IMR-90 (cell line): Measurements from ENCODE around the gene PSAP. TPM values are rescaled to one million over a fixed set of nuclear protein-coding genes. Genes with fewer than 3 reads are reported as not detected.

ENCODE experiments used
- ATAC-seq: fragments of 200-7000 bp; cut with Tn5 transposase; 2 replicates; pipeline ENCODE4 v1.9.1; 2020; ENCODE audit warnings: low read depth, mild to moderate bottlenecking, moderate library complexity
- BruUV-seq: library from RNA; stranded (reverse); fragments of 400-500 nt; replicated peaks from 2 replicates; lab custom pipeline; 2021; lab: Mats Ljungman, UMichigan
- CTCF ChIA-PET: fragments of 300-600 bp; formaldehyde crosslinking; extraction: SDS; loops from one replicate; lab custom pipeline; 2021; ENCODE audit warnings: antibody characterized with exemption; lab: Yijun Ruan, JAX
- POLR2A ChIA-PET: fragments of 300-600 bp; sonication (Branson Sonifier 250); formaldehyde crosslinking; loops from one replicate; lab custom pipeline; 2022; ENCODE audit warnings: antibody characterized with exemption; ENCODE audit not compliant: unreplicated experiment; lab: Charles Lee
- DNase-seq: peaks from one replicate; pipeline ENCODE4 v3.0.0; 2013
- H2AFZ ChIP-seq: replicated peaks from 2 replicates; pipeline ENCODE3; 2013; ENCODE audit warnings: low read length, mild to moderate bottlenecking; ENCODE audit not compliant: poor library complexity
- H2AK5ac ChIP-seq: 2 replicates; pipeline ENCODE4 v1.6.1; 2013; ENCODE audit warnings: low read depth, low read length, inconsistent platforms
- H2AK9ac ChIP-seq: replicated peaks from 2 replicates; pipeline ENCODE3; 2013; ENCODE audit warnings: mild to moderate bottlenecking, low read depth, low read length, moderate library complexity; ENCODE audit not compliant: poor library complexity
- H2BK120ac ChIP-seq: 2 replicates; pipeline ENCODE4 v1.6.1; 2013; ENCODE audit warnings: low read depth, low read length, inconsistent platforms
- H2BK15ac ChIP-seq: 3 replicates; pipeline ENCODE4 v1.6.1; 2013; ENCODE audit warnings: low read depth, low read length, inconsistent platforms
- H2BK20ac ChIP-seq: 2 replicates; pipeline ENCODE4 v1.6.1; 2013; ENCODE audit warnings: low read depth, mild to moderate bottlenecking, inconsistent platforms, low read length, moderate library complexity
- H2BK5ac ChIP-seq: 2 replicates; pipeline ENCODE4 v1.6.1; 2013; ENCODE audit warnings: mild to moderate bottlenecking, low read depth, low read length, inconsistent platforms; ENCODE audit not compliant: poor library complexity, severe bottlenecking
- H3K14ac ChIP-seq: replicated peaks from 2 replicates; pipeline ENCODE4 v1.6.1; 2013; ENCODE audit warnings: low read depth, low read length, inconsistent platforms
- H3K18ac ChIP-seq: 2 replicates; pipeline ENCODE4 v1.6.1; 2013; ENCODE audit warnings: low read depth, low read length, control low read depth
- H3K23ac ChIP-seq: 2 replicates; pipeline ENCODE4 v1.6.1; 2013; ENCODE audit warnings: low read depth, low read length, inconsistent platforms
- H3K27ac ChIP-seq: 2 replicates; pipeline ENCODE4 v1.5.1; 2013; ENCODE audit warnings: mild to moderate bottlenecking, control low read depth, low read length; ENCODE audit not compliant: insufficient read depth
- H3K27me3 ChIP-seq: 2 replicates; pipeline ENCODE4 v1.6.1; 2013; ENCODE audit warnings: low read length; ENCODE audit not compliant: control insufficient read depth, insufficient read depth
- H3K36me3 ChIP-seq: 2 replicates; pipeline ENCODE4 v1.6.1; 2013; ENCODE audit warnings: low read length, mixed read lengths; ENCODE audit not compliant: control insufficient read depth, insufficient read depth
- H3K4ac ChIP-seq: 2 replicates; pipeline ENCODE4 v1.6.1; 2013; ENCODE audit warnings: low read depth, low read length, inconsistent platforms
- H3K4me1 ChIP-seq: 2 replicates; pipeline ENCODE4 v1.6.1; 2013; ENCODE audit warnings: low read length, mixed read lengths; ENCODE audit not compliant: control insufficient read depth, insufficient read depth
- H3K4me2 ChIP-seq: 2 replicates; pipeline ENCODE4 v1.6.1; 2013; ENCODE audit warnings: low read depth, mild to moderate bottlenecking, control low read depth, low read length, moderate library complexity
- H3K4me3 ChIP-seq: 2 replicates; pipeline ENCODE4 v1.5.1; 2013; ENCODE audit warnings: low read depth, mild to moderate bottlenecking, control low read depth, low read length, moderate library complexity; ENCODE audit not compliant: insufficient read depth
- H3K56ac ChIP-seq: 2 replicates; pipeline ENCODE4 v1.6.1; 2013; ENCODE audit warnings: low read length, inconsistent platforms; ENCODE audit not compliant: insufficient read depth; ENCODE audit errors: extremely low read depth
- H3K79me1 ChIP-seq, 2 experiments: 2 replicates each; pipeline ENCODE4 v1.6.1; 2013; ENCODE audit warnings: low read length in 2 of 2, inconsistent platforms in 1 of 2, low read depth in 1 of 2
- H3K9ac ChIP-seq: 2 replicates; pipeline ENCODE4 v1.6.1; 2013; ENCODE audit warnings: low read depth, low read length, control low read depth
- H3K9me1 ChIP-seq: 2 replicates; pipeline ENCODE4 v1.6.1; 2013; ENCODE audit warnings: low read length, inconsistent platforms; ENCODE audit not compliant: insufficient read depth
- H3K9me3 ChIP-seq: 2 replicates; pipeline ENCODE4 v1.6.1; 2013; ENCODE audit warnings: low read length; ENCODE audit not compliant: control insufficient read depth, insufficient read depth
- H4K20me1 ChIP-seq: 2 replicates; pipeline ENCODE4 v1.6.1; 2013; ENCODE audit warnings: low read length, inconsistent platforms; ENCODE audit not compliant: insufficient read depth
- H4K5ac ChIP-seq: 2 replicates; pipeline ENCODE4 v1.6.1; 2013; ENCODE audit warnings: mild to moderate bottlenecking, low read depth, low read length, control low read depth
- H4K8ac ChIP-seq, 2 experiments: 2 replicates each; pipeline ENCODE4 v1.6.1; 2013; ENCODE audit warnings: low read depth in 2 of 2, low read length in 2 of 2, control low read depth in 1 of 2, inconsistent platforms in 1 of 2
- H4K91ac ChIP-seq: 2 replicates; pipeline ENCODE4 v1.6.1; 2013; ENCODE audit warnings: low read depth, low read length, inconsistent platforms; ENCODE audit not compliant: insufficient read depth
- BHLHE40 ChIP-seq: fragments of 150-350 bp; IDR thresholded peaks from 2 replicates; pipeline ENCODE4 v1.6.1; 2016; ENCODE audit warnings: mild to moderate bottlenecking, low read depth, low read length
- CEBPB ChIP-seq: IDR thresholded peaks from 2 replicates; pipeline ENCODE4 v1.6.1; 2012; ENCODE audit warnings: low read depth, low read length, improper control_type of control experiment
- CHD1 ChIP-seq: IDR thresholded peaks from 2 replicates; pipeline ENCODE4 v1.6.1; 2012; ENCODE audit warnings: low read depth, low read length, improper control_type of control experiment
- ELK1 ChIP-seq: fragments of 150-350 bp; IDR thresholded peaks from 2 replicates; pipeline ENCODE4 v1.6.1; 2016; ENCODE audit warnings: low read depth, mild to moderate bottlenecking, low read length, moderate library complexity, borderline replicate concordance
- FOS ChIP-seq: fragments of 150-350 bp; IDR thresholded peaks from 2 replicates; pipeline ENCODE4 v1.6.1; 2016; ENCODE audit warnings: low read depth, low read length
- MAFK ChIP-seq: IDR thresholded peaks from 2 replicates; pipeline ENCODE4 v1.6.1; 2012; ENCODE audit warnings: low read depth, low read length, improper control_type of control experiment
- MAZ ChIP-seq: IDR thresholded peaks from 2 replicates; pipeline ENCODE4 v1.6.1; 2012; ENCODE audit warnings: low read depth, mild to moderate bottlenecking, low read length, improper control_type of control experiment, moderate library complexity, borderline replicate concordance
- MXI1 ChIP-seq: IDR thresholded peaks from 2 replicates; pipeline ENCODE4 v1.6.1; 2012; ENCODE audit warnings: low read depth, mild to moderate bottlenecking, low read length, moderate library complexity, borderline replicate concordance
- NFE2L2 ChIP-seq: fragments of 150-350 bp; IDR thresholded peaks from 2 replicates; pipeline ENCODE4 v1.6.1; 2016; ENCODE audit warnings: low read depth, mild to moderate bottlenecking, low read length
- POLR2A ChIP-seq: IDR thresholded peaks from 2 replicates; pipeline ENCODE4 v1.6.1; 2012; ENCODE audit warnings: mild to moderate bottlenecking, low read depth, low read length
- RAD21 ChIP-seq: IDR thresholded peaks from 2 replicates; pipeline ENCODE4 v1.6.1; 2012; ENCODE audit warnings: low read length, improper control_type of control experiment
- RCOR1 ChIP-seq: IDR thresholded peaks from 2 replicates; pipeline ENCODE4 v1.6.1; 2012; ENCODE audit warnings: mild to moderate bottlenecking, low read length, improper control_type of control experiment; ENCODE audit not compliant: insufficient replicate concordance
- RFX5 ChIP-seq: IDR thresholded peaks from 2 replicates; pipeline ENCODE4 v1.8.0; 2012; ENCODE audit warnings: low read depth, mild to moderate bottlenecking, low read length, moderate library complexity
- SMC3 ChIP-seq: fragments of 150-350 bp; IDR thresholded peaks from 2 replicates; pipeline ENCODE4 v1.6.1; 2016; ENCODE audit warnings: low read depth, mild to moderate bottlenecking, antibody characterized with exemption, low read length, moderate library complexity
- USF2 ChIP-seq: fragments of 150-350 bp; IDR thresholded peaks from 2 replicates; pipeline ENCODE4 v1.6.1; 2017; ENCODE audit warnings: mild to moderate bottlenecking, antibody characterized with exemption, low read length, low read depth
- WGBS, 2 experiments: methylation state at CpG; one replicate each; pipeline versions ENCODE4 v1.1.5 to v1.1.7; 2013; ENCODE audit warnings: missing lambda C conversion rate in 2 of 2; ENCODE audit not compliant: insufficient read length in 1 of 2; ENCODE audit errors: extremely low coverage in 2 of 2; 5-methylcytosine and 5-hydroxymethylcytosine counted together
- dilution Hi-C: fragments of 300-500 bp; cut with HindIII; formaldehyde crosslinking; loops from one replicate; pipeline ENCODE4 v1.14.3; 2018; ENCODE audit warnings: low sequenced_read_pairs; ENCODE audit not compliant: unreplicated experiment
- in situ Hi-C: fragments of 300-500 bp; cut with MboI; formaldehyde crosslinking; loops from 3 replicates; pipeline ENCODE4 v1.14.3; 2019; ENCODE audit warnings: low sequenced_read_pairs, inconsistent platforms, mixed read lengths
- intact Hi-C: fragments of 100-400 bp; cut with micrococcal nuclease; formaldehyde crosslinking; loops from 2 replicates; pipeline ENCODE4 v1.10.0; 2022
- polyA plus RNA-seq, 3 experiments: library from polyadenylated mRNA; depleted of rRNA; stranded (reverse); fragments of >200 nt; gene quantifications; 2 replicates each; pipeline ENCODE4 v1.2.3, GENCODE V29; 2012; ENCODE audit warnings: low replicate concordance in 1 of 3
- total RNA-seq: library from RNA; depleted of rRNA; stranded (reverse); fragments of >200 nt; gene quantifications from 2 replicates; pipeline ENCODE4 v1.2.3, GENCODE V29; 2012

PSAP gene
- total and polyA plus RNA-seq, 2 of the 4 experiments (the other 2 are of a cell fraction) = 216 to 876 TPM

- TF ChIP-seq RAD21 (no peak), SMC3 (no peak)
These were observed 869 bp downstream of the PSAP start (continued) for GRCh38 chr10:71850021-71850742.

GRCh38 chr10:71849461-71849908, 1.6 kb downstream of the PSAP start:
- H2BK5ac ChIP-seq = no peak overlapping the region
- no peaks in the 10 kb centered on the region for H3K36me3 ChIP-seq
- H3K56ac ChIP-seq = no peak overlapping the region
- no TSS peak for BruUV-seq
- H3K9me1 ChIP-seq = peaks cover 6% of the 10 kb centered on the region
- no peak overlapping the region for H4K8ac ChIP-seq
- H3K27me3 ChIP-seq = no peaks in the 10 kb centered on the region
- intact Hi-C loops = no loop called here
- no peak overlapping the region for H4K91ac ChIP-seq
- peaks cover 9% of the 10 kb centered on the region for H3K4me1 ChIP-seq
- H3K27ac ChIP-seq = no peak overlapping the region
- in situ Hi-C loops = no loop called here
- H3K79me1 ChIP-seq = peaks cover 16 to 58% of the 10 kb centered on the region in 2 experiments
- WGBS, 2 experiments = 86% methylated on average over 10 of the region's 17 CpGs; no CpG with 5 or more reads in 1 of the 2 experiments
- ATAC-seq = no peak
- ChIA-PET POLR2A (interaction anchor here (0.7 kb wide), 1 partner anchor 22 kb away, joined by 3 read pairs; no protein-coding TSS in a partner anchor), CTCF (interaction anchor here (0.6 to 2.0 kb wide), 3 partner anchors 47 to 461 kb away, joined by 3 to 7 read pairs (median 3); no protein-coding TSS in a partner anchor)
- no peak overlapping the region for H2BK20ac ChIP-seq
- H3K9ac ChIP-seq = no peak overlapping the region
- no peak overlapping the region for H2AK5ac ChIP-seq
- DNase-seq = no peak
- peak overlapping the region; percentile 55; the same call in 1 of the 2 replicates for H3K4me2 ChIP-seq
- dilution Hi-C loops = no loop called here
- no peak overlapping the region for H2BK15ac ChIP-seq
- H2BK120ac ChIP-seq = no peak overlapping the region
- no peak overlapping the region for H3K14ac ChIP-seq
- no peak overlapping the region for H3K18ac ChIP-seq
- H3K9me3 ChIP-seq = no peaks in the 10 kb centered on the region
- no peak overlapping the region for H2AK9ac ChIP-seq
- peaks cover 57% of the 10 kb centered on the region for H4K20me1 ChIP-seq
- H2AFZ ChIP-seq = no peak overlapping the region
- H3K4me3 ChIP-seq = no peak overlapping the region
- no peak overlapping the region for H4K5ac ChIP-seq
- H3K23ac ChIP-seq = no peak overlapping the region
- H3K4ac ChIP-seq = no peak overlapping the region
- TF ChIP-seq POLR2A = no peak
- TF ChIP-seq CEBPB = no peak
- no peak for TF ChIP-seq FOS
- TF ChIP-seq SMC3 = no peak
- no peak for TF ChIP-seq USF2
- TF ChIP-seq BHLHE40 = no peak
- no peak for TF ChIP-seq RFX5
- no peak for TF ChIP-seq CHD1
- no peak for TF ChIP-seq MAZ
- TF ChIP-seq NFE2L2 = no peak
- no peak for TF ChIP-seq RCOR1
- TF ChIP-seq RAD21 = no peak
- no peak for TF ChIP-seq ELK1
- TF ChIP-seq MAFK = no peak
- no peak for TF ChIP-seq MXI1
